ENCODE data around the gene BRD7. TPM values are rescaled to one million over a fixed set of nuclear protein-coding genes. Genes with fewer than 3 reads are reported as not detected.

BRD7 gene
- total RNA-seq, 4 donors from 2014 or later, result 41.4 to 56.0 (median 46.8) TPM

DNA sequence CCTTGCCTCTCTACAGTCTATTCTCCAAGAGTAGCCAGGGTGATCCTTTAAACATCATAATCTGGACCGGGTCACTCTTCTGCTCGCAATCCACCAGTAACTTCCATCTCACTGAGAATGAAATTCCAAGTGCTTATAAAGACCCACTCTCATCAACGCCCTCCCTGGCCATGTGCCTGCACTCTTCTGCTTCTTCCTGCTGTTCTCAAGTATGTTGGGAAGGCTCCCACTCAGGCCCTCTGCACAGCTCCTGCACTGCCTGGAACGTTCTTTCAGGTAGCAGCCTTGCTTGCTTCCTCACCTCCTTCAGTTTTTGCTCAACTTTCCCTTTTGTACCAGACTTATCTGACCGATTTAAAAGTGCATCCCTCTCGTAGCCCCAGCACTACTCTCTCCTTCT lies 44.4 kb downstream of the BRD7 start:
- intact Hi-C loops (cut with DNase I), result no loop called here
- no peak for TF ChIP-seq POLR2A (IDR thresholded peaks at IDR 0.05)

DNA sequence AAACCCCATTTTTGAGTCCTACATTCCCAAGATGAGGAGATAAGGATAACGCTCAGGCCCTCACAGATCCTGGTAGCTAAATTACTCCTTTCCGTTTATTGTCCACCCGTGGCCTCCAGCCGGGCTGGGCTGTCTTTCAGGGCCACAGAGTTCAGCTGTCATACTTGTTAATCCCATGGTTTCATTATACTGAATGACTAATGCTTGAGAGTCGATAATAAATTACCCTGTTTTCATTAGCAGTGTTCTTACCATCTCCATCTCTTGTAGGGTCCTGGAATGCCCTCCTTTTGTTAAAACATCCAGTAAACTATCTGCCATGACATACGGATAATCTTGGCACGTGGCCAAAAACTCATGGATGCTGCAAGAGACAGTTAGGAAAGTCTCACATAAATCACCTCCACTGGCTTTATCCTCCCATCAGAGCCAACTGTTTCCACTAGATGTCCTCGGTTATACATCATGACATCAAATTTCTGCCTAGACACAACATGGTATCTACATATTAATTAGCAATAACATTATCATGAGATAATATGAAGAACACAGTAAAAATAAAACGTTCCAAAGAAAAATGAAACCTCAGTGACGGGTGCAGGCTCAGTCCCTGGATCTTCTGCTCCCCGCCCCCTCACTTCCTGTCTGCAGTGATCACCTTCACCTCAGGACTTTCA lies 45.3 kb downstream of the BRD7 start:
- no peak overlapping the region for H3K4me3 ChIP-seq (replicated peaks in 1 of 3)
- WGBS, 2 donors, result 80% methylated on average over 11 of the region's 11 CpGs
- no peak for TF ChIP-seq POLR2A (IDR thresholded peaks at IDR 0.05)
- TF ChIP-seq, protein P1, sequence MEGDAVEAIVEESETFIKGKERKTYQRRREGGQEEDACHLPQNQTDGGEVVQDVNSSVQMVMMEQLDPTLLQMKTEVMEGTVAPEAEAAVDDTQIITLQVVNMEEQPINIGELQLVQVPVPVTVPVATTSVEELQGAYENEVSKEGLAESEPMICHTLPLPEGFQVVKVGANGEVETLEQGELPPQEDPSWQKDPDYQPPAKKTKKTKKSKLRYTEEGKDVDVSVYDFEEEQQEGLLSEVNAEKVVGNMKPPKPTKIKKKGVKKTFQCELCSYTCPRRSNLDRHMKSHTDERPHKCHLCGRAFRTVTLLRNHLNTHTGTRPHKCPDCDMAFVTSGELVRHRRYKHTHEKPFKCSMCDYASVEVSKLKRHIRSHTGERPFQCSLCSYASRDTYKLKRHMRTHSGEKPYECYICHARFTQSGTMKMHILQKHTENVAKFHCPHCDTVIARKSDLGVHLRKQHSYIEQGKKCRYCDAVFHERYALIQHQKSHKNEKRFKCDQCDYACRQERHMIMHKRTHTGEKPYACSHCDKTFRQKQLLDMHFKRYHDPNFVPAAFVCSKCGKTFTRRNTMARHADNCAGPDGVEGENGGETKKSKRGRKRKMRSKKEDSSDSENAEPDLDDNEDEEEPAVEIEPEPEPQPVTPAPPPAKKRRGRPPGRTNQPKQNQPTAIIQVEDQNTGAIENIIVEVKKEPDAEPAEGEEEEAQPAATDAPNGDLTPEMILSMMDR (IDR thresholded peaks at IDR 0.05), result no peak
- no peak for DNase-seq
- peaks cover 25 to 28% of the 10 kb centered on the region in 2 donors for H3K36me3 ChIP-seq
- no peaks in the 10 kb centered on the region for H3K9me3 ChIP-seq
- no peaks in the 10 kb centered on the region for H3K4me1 ChIP-seq
- no peak overlapping the region for H3K27ac ChIP-seq
- intact Hi-C loops (cut with DNase I), result no loop called here
- H3K27me3 ChIP-seq, result no peaks in the 10 kb centered on the region

More for the DNA sequence above, 44.4 kb downstream of the BRD7 start:
- Histone ChIP-seq H3K4me3 (replicated peaks in 1 of 3) (no peak overlapping the region), H3K27ac (no peak overlapping the region), H3K27me3 (no peaks in the 10 kb centered on the region), H3K4me1 (peaks cover 0 to under 1% of the 10 kb centered on the region in 2 donors), H3K36me3 (peaks cover 22 to 24% of the 10 kb centered on the region in 2 donors), H3K9me3 (no peaks in the 10 kb centered on the region)
- WGBS, 2 donors, result 74 to 77% methylated on average over 6 of the region's 6 CpGs
- DNase-seq, result no peak

DNA sequence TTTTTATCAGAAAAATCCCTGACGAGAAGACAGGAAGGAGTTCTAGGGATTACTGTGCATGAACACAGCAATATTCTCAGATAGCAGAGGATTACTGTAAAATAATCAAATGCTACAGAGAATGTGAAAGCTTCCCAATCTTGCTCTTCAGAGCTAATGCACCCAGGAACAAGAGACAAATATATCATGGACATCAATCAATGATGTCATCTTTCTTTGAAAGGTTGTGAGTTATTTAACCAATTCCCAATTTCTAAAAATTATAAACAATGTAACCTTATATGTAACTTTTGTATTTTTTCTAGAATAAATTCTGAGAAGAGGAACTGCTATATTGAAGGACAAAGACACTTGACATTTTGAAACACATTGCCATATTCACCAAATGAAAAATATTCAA lies 46.5 kb downstream of the BRD7 start:
- no peak for DNase-seq
- Histone ChIP-seq H3K36me3 (peaks cover 25 to 30% of the 10 kb centered on the region in 2 donors), H3K9me3 (no peaks in the 10 kb centered on the region), H3K27me3 (no peaks in the 10 kb centered on the region), H3K4me3 (replicated peaks in 1 of 3) (no peak overlapping the region), H3K4me1 (no peaks in the 10 kb centered on the region), H3K27ac (no peak overlapping the region)
- no peak for TF ChIP-seq POLR2A (IDR thresholded peaks at IDR 0.05)
- TF ChIP-seq, protein P1 (IDR thresholded peaks at IDR 0.05), result no peak
- WGBS, 2 donors, result 97 to 98% methylated on average over 1 of the region's 1 CpG
- intact Hi-C loops (cut with DNase I), result no loop called here

GRCh38 chr16:50320310-50320709 lies 48.5 kb downstream of the BRD7 start:
- H3K4me3 ChIP-seq (replicated peaks in 1 of 3), result no peak overlapping the region
- H3K27me3 ChIP-seq, result no peaks in the 10 kb centered on the region
- intact Hi-C loops (cut with DNase I), result no loop called here
- DNase-seq, result no peak
- peaks cover 31 to 47% of the 10 kb centered on the region in 2 donors for H3K36me3 ChIP-seq
- H3K4me1 ChIP-seq, result no peaks in the 10 kb centered on the region
- H3K27ac ChIP-seq, result no peak overlapping the region
- WGBS, 2 donors, result 86 to 91% methylated on average over 5 of the region's 5 CpGs
- H3K9me3 ChIP-seq, result no peaks in the 10 kb centered on the region
- TF ChIP-seq, protein P1 (IDR thresholded peaks at IDR 0.05), result no peak
- TF ChIP-seq POLR2A (IDR thresholded peaks at IDR 0.05), result no peak

DNA sequence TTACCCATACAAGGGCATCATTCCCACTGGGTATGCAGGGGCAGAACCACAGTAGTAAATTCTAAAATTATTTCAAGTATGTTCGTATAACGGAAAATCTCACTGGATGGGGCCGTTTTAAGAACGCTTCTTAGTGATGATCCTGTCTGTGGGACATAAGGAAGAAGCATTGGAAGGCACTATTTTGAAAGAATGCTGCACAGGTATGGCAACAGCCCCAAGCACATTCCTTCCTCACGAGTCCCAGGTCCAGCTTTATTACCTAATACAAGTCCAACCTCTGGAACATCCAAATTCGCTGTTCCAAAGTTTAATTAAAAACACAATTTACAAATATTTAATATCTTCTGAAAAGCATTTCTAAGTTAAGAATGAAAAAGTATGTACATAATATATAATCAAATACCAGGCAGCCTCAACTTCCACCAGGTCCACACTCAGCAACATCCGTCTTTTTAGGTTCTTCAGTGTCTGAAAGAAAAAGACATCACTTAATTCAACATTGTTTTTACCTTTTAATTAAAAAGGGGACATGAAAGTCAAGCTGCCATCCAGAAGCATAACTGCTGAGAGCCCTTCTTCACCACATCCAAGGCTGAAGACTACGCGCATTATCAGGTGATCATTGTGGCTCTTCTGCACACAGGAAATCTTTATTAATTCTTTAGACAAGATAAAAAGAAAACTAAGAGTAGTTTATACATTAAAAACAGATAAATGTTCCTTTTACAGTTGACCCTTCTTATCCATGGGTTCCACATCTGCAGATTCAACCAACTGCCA lies 49.8 kb downstream of the BRD7 start:
- no peak overlapping the region for H3K4me3 ChIP-seq (replicated peaks in 1 of 3)
- no peaks in the 10 kb centered on the region for H3K9me3 ChIP-seq
- TF ChIP-seq, protein P1 (IDR thresholded peaks at IDR 0.05), result no peak
- no peak for TF ChIP-seq POLR2A (IDR thresholded peaks at IDR 0.05)
- 93 to 95% methylated on average over 9 of the region's 9 CpGs for WGBS, 2 donors
- H3K27me3 ChIP-seq, result no peaks in the 10 kb centered on the region
- H3K27ac ChIP-seq, result no peak overlapping the region
- no peak for DNase-seq
- intact Hi-C loops (cut with DNase I), result loop anchor here (10.0 kb wide), 1 partner anchor 64 kb away; no protein-coding TSS in a partner anchor
- H3K36me3 ChIP-seq, result peaks cover 31 to 58% of the 10 kb centered on the region in 2 donors
- H3K4me1 ChIP-seq, result no peaks in the 10 kb centered on the region
